GM21360 (cell line): ENCODE measurements around the gene MMP15.
"Not testable (repeated sequence)": the region's sequence is repeated elsewhere in the genome, so short reads cannot be mapped to it uniquely, and the experiment has no call there.

Experiments used
- ATAC-seq: cut with Tn5 transposase; IDR thresholded peaks from one replicate; pipeline ENCODE4 v1.9.1; 2021; ENCODE audit warnings: mild to moderate bottlenecking, moderate library complexity; ENCODE audit not compliant: unreplicated experiment

Gene MMP15

GRCh38 chr16:58025351-58026138, at the start of gene MMP15:
Gene MMP15 (plus strand): TSS chr16:58025754. CDS start chr16:58026351, 597 bp downstream.
- peak; percentile 50 for ATAC-seq

- no peak for ATAC-seq
These were observed 49.2 kb upstream of the MMP15 start for GRCh38 chr16:57976331-57976796.

- ATAC-seq = no peak
These were observed 48.0 kb upstream of the MMP15 start for GRCh38 chr16:57977418-57978069.

GRCh38 chr16:57978070-57978465, 47.5 kb upstream of the MMP15 start:
- ATAC-seq = not testable (repeated sequence)

- ATAC-seq = no peak
These were observed 46.5 kb upstream of the MMP15 start for GRCh38 chr16:57979006-57979585.

GRCh38 chr16:57981636-57982035, 43.9 kb upstream of the MMP15 start:
- no peak for ATAC-seq

GRCh38 chr16:57982385-57982784, 43.2 kb upstream of the MMP15 start:
- no peak for ATAC-seq

- no peak for ATAC-seq
These were observed 40.9 kb upstream of the MMP15 start for GRCh38 chr16:57984443-57985203.

- no peak for ATAC-seq
These were observed 40.1 kb upstream of the MMP15 start for GRCh38 chr16:57985204-57986181.

GRCh38 chr16:57986196-57986595, 39.4 kb upstream of the MMP15 start:
- ATAC-seq = no peak

- no peak for ATAC-seq
These were observed 37.9 kb upstream of the MMP15 start for GRCh38 chr16:57987441-57988177.

- ATAC-seq = no peak
These were observed 36.6 kb upstream of the MMP15 start for GRCh38 chr16:57988929-57989328.

GRCh38 chr16:57991551-57992059, 33.9 kb upstream of the MMP15 start:
- no peak for ATAC-seq

GRCh38 chr16:57992084-57992483, 33.5 kb upstream of the MMP15 start:
- no peak for ATAC-seq

GRCh38 chr16:57993438-57993837, 32.1 kb upstream of the MMP15 start:
- no peak for ATAC-seq

GRCh38 chr16:57993897-57994296, 31.7 kb upstream of the MMP15 start:
- no peak for ATAC-seq

GRCh38 chr16:57994361-57994760, 31.2 kb upstream of the MMP15 start:
- no peak for ATAC-seq

GRCh38 chr16:57994778-57995177, 30.8 kb upstream of the MMP15 start:
- peak; percentile 53 for ATAC-seq
